Forelimb muscle (tissue), 1 donor: ENCODE results near the gene SYT7. TPM values are rescaled to one million over a fixed set of nuclear protein-coding genes. Genes with fewer than 3 reads are reported as not detected.

Experiments used
- DNase-seq: peaks from one replicate; pipeline ENCODE4 v3.0.0-alpha.2; 2013; ENCODE audit warnings: low read depth
- polyA plus RNA-seq: library from polyadenylated mRNA; unstranded; fragments of 120-200 nt; gene quantifications from one replicate; pipeline ENCODE4 v1.2.1, GENCODE V29; 2013; ENCODE audit not compliant: insufficient read length

The SYT7 gene
- polyA plus RNA-seq, 1 donor: 3.3 TPM

GRCh38 chr11:61555051-61555969, 25.6 kb downstream of the SYT7 start:
- no peak for DNase-seq

- no peak for DNase-seq
These were observed 26.5 kb downstream of the SYT7 start for GRCh38 chr11:61554172-61554988.

DNA sequence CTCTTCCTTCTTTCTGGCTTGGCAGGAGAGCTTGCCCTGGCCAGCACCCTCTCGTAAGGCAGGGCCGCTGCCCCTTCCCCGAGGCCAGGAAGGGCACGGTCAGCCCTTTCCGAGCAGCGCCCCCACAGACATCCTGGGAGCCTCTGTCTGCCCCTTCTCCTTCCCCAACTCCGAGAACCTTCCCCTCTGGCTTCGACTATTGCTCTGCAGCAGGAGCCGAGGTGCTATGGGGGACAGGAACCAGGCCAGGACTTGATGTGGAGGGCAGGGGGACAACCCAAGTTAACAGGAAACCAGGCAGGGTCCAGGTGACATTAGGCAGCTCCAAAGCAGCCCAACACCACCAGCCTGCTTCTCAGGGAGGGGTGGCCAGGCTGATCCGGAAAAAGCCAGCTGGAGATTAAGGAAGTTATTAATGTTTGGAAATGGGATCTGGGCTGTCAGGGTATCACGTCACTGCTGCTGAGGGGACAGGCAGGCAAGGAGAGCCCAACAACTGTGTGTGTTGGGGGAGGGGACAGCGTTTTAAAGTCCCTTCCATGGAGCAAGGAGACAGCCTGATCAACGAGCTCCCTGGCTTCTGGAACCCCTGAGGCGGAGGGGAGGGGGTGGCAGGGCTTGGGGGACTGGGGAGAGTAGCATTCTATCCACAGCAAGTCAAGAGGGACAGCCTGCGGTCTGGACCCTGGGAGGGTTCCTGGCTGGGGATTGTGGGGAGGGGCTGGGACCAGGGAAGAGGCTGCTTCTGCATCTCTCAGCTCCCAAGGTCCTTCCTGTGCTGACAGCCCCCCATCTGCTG, 27.3 kb downstream of the SYT7 start:
- DNase-seq: no peak

DNA sequence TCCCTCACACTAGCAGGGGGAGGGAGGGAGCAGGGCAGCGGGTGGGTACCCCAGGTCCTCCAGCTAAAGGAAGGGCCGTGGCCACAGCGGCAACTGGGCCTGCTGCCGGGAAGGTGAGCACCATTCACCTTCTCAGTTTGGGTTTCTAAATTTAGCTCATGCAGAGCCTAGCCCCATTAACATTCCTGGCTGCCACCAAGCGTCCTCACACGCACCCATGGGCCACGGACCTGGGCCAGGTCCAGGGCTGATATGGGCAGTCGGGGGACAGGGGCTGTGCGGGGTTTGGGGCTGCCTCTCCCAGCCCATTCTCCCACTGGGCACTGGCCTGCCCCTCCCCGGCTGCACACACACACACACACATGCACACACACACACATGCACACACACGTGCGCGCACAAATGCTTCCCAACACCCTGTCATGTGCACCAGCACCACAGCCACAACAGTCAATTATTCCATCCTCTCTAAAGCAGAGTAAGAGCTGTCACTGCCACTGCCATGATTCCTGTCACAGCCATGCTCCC, 28.7 kb downstream of the SYT7 start:
- DNase-seq: no peak

GRCh38 chr11:61551634-61552033, 29.2 kb downstream of the SYT7 start:
- no peak for DNase-seq

DNA sequence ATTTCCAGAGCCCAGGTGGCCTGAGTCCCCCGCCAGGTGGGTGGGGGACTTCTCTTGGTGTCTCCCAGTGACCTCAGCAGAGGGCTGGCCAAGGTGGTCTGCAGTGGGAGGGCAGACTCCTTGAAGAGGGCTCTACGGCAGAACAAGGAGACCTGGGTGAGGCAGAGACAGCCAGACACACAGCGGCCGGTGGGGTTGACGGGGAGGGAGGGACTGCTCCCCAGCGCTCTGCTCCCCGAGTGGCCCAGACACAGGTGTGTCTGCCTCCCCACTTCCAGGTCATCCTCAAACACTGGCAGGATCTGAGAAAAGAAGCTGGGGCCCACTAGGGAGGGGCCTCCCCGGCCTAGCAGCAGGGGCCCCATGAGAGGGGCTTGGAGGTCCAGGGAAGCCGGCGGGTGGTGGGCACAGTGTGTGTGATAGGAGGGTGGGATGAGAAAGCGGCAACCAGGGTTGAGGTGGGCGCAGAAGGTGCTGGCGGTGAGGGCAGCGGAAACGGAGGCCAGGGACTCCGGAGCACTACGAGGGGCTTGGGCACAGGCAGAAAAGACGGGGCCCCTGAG, 30.1 kb downstream of the SYT7 start:
- no peak for DNase-seq

DNA sequence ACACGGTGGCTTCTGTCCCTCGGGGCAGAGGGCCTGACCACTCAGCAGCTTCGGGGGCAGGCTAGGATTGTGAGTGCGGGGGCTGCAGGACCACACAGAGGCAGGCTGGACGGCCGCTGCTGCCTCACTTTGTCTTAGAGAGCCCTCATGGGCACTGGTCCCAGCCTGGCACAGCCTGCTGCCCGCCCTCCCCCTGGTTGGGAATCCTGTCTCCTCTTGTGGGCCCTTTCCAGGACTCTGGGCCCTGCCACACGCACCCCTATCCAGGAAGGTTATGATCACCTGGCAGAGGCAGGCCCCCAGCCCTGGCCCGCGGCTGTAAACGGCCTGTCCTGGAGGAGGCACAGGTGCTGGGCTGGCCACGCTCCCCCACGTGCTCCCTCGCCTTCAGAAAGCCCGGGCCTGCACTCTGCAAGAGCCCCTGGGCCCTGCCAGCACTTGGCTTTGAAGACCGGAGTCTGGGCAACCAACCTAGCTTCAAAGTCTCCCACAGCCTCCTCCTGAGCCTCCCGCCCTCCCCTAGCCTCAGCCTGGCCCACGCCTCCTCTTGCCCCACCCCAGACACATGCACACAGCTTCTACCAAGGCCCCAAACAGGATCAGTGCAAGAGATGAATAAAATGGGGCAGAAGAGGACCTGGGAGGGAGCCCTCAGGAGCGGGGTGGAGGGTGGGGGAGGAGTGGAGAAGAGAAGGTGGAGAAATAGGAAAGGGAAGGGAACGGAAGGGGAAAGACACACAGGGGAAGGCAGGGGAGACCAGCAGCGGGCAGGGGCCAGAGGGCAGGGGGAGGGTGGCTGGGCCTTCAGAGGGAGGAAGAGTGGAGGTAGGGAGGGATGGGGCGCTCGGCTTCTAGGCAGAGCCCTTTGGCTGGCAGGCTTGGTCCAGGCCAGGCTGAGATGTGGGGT, 31.0 kb downstream of the SYT7 start:
- DNase-seq: no peak

DNA sequence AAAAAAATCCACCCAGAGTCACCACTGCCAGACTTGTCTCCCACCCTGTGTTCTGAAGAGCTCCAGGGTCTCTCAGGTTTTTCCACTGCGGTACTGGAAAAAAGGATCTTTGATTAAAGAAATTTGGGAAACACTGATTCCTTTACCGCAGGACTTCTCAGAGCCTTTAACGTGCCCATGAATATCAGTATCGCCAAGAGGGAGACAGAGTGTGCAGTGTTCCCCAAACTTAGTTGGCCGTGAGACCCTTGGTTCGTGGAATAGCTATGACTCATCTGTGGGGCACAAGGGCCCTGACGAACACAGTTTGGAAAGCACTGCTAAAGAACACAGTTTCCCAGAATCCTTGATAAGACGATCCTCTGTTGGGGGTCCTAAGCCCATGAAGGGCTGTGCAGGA, 31.7 kb downstream of the SYT7 start:
- DNase-seq: no peak

DNA sequence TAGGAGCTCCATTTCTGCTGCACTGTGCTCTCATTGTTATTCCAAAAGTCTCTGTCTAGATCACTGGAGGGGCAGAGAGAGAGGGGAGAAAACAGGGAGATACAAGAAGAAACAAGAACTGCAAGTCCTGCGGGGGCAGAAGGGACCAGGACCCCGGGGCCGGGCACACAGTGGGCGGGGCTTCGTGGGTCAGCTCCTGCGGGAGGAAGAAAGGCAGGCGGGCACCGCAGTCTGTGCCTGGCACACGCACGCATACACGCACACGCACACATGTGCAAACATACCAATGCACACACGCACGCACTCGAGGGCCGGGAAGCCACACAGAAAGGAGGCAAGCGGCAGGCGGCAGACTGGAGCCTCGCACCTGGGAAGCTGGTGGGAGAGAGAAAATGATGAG, 33.6 kb downstream of the SYT7 start:
- DNase-seq: no peak

DNA sequence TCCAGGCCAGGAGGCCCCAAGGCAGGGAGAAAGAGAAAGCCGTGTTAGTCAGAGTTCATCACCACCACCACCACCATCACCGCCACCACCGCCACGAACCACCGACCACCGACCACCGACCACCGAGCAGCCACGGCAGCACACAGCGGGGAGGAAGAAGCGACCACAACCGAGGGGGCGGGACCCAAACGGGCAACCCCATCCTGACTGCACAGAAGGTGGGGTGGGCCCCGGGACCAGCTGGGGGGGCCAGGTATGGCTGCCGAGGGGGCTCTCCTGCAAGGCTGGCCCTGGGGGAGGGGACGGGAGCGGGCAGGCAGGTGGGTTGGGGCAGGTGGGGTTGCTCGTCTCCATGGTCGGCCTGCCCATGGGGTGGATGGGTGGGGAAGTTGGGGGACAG, 34.2 kb downstream of the SYT7 start:
- DNase-seq: no peak

DNA sequence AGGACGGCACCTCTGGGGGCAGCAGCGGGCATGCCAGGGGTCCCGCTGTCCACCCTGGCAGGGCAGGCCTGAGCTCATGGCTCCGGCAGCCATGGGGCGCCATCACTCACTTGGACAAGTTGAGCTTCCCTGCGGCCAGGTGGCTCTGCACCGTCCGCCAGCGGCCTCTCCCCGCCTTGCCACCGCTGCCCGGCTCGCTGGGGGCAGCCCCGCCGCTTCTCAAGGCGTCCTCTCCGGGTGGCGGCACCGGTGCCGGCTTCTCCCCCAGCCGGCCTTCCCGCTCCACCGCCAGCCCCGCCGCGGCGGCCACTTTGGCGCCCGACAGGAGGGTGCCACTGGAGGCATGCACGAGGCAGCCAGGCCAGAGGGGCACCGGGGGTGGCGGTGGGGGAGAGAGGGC, 35.0 kb downstream of the SYT7 start:
- no peak for DNase-seq

DNA sequence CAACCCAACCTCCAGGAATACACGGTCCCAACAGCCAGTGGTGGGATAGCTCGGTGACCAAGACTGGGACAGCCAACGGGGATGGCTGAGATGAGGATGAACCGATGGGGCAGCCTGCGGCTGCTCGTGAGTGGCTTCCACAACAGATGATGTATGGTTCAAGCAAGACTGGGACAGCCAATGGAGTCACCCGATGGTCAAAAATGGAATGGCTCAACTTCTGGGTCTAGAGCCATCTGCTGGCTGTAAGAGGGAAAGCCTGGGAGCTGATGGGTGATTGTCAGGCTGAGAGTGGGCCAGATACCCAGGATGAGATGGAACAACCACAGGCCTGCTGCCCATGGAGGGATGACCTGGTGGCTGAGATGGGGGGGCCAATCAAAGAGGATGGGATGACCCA, 35.5 kb downstream of the SYT7 start:
- DNase-seq: no peak

DNA sequence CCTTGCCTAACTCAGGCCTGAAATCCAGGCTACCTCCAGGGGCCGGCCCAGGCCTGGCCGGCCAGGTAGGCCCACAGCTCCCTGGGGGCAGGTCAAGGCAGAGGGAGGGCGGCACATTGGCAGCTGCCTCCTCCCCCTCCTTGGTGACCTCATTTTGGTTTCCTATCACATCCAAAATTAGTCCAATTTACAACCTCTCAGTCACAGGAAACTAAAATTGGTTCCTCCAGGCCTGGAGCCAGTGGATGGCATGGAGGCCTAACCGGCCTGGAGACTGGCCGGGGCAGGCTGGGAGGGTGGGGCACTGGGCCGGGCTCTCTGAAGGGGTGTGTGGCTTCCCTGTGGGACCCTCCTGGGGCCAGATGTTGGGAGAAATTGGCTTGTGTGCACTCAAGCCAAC, 36.4 kb downstream of the SYT7 start:
- no peak for DNase-seq

DNA sequence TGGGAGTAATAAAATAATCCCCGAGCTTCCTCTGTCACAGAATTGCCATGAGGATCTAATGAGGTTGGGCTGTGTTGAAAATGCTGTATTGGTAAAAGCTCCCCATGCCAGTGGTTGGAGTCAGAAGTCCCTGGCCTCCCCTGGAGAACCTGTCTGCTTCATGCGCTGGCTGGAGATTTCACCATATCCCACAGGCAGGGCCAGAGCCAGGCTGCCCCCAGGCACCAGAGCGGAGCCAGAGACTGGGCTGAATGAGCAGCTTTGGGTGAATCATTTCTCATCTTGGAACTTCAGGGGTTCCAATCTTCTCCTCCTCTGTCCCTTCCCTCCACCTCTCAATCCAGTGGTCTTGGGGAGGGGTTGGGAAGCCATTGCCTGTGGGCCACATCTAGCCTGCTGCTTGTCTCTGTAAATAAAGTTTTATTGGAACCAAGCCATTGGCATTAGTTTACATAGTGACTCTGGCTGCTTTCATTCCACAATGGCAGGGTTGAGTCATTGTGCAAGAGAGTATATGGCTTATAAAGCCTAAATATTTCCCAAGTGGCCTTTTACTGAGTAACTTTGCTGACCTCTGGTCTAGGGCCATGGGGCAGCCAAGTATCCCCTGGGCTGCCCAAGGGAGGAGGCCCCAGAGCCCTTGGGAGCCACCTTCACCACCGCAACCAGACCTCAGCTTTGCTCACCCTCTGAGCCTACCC, 37.1 kb downstream of the SYT7 start:
- DNase-seq: no peak

GRCh38 chr11:61542705-61543104, 38.2 kb downstream of the SYT7 start:
- DNase-seq: no peak

- DNase-seq: no peak
These were observed 38.8 kb downstream of the SYT7 start for GRCh38 chr11:61542024-61542461.

DNA sequence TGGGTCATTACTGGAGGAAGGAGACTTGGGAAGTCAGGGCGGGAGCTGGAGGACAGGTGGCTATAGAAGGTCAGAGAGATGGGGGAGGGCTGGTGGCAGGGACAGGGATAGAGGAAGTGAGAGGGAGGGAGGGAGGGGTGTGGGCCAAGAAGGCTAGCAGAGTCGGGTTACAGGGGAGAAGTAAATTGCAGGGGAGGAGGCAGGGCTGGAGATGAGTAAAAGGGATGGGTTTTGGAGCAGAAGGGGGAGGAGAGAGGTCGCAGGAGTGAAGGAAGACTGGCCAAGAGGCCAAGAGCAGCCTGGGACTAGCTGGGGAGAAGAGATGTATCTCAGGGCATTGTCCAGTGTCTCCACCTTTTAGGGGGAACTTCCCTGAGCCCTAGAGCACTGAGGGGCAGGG, 39.3 kb downstream of the SYT7 start:
- DNase-seq: no peak

DNA sequence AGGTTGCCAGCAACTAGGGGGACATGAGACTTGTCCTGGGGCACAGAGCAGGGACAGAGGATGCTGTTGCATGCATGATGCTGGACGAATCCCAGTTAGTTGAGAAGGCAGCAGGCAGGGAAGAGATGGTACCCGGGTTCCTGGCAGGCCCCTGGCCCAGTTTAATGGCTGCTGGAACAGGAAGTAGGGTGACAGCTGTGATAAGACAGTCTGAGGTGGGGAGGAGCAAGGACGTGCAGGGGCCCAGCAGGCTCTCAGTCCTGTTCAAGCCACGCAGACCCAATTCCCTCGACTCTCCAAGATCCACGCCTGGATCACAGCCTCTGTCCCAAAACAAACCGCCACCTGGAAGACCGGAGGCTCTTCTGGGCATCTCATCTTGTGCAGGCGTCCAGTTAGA, 40.3 kb downstream of the SYT7 start:
- DNase-seq: no peak

DNA sequence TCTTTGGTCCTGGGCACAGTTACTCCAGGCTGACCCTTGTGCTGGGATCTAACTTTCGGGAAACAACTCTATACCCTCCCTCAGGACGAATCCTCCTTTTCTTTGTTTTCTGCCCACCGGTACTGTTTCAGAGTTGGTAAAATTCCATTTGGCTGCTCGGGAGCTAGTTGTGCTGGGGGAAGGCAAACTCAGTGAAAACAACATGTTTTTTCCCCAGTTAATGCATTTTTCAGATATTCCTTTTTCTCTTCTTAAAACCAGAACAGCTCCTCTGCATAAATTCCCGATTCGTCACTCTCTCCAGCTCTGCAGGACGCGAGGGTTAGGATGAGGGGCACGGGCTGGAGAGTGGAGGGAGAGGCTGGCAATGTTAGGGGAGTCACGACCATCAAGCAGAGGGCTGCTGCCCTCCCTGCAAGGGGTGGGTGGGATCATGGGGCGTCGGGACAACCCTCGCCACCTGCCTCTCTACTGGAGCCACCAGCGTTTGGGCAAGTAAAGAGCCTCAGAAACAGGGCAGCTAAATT, 41.0 kb downstream of the SYT7 start:
- no peak for DNase-seq
